CD4-positive, CD25-positive, alpha-beta regulatory T cell (primary cell): ENCODE measurements around the gene CNBD2. TPM values are rescaled to one million over a fixed set of nuclear protein-coding genes. Genes with fewer than 3 reads are reported as not detected.
"Not testable (repeated sequence)": the region's sequence is repeated elsewhere in the genome, so short reads cannot be mapped to it uniquely, and the experiment has no call there.

Experiments
- ATAC-seq, 2 donors: fragments of 150-1000 bp; cut with Tn5 transposase; one replicate each; pipeline ENCODE4 v1.10.0; 2021; ENCODE audit warnings: low read depth in 2 of 2, moderate number of reproducible peaks in 2 of 2, moderate library complexity in 1 of 2
- DNase-seq, 3 donors: peaks; one replicate each; pipeline versions ENCODE4 v3.0.0 to v3.0.0-alpha.2; 2012 to 2022; ENCODE audit warnings: mixed read lengths in 1 of 3
- H3K27ac ChIP-seq: one replicate; pipeline ENCODE4 v1.7.0; 2013; ENCODE audit warnings: mild to moderate bottlenecking, low read length; ENCODE audit not compliant: insufficient read depth, poor library complexity, severe bottlenecking
- H3K27me3 ChIP-seq: one replicate; pipeline ENCODE4 v1.7.0; 2013; ENCODE audit warnings: low read length; ENCODE audit not compliant: control insufficient read depth, insufficient read depth
- H3K36me3 ChIP-seq: one replicate; pipeline ENCODE4 v1.7.0; 2013; ENCODE audit warnings: mild to moderate bottlenecking, low read length, moderate library complexity; ENCODE audit not compliant: control insufficient read depth, insufficient read depth
- H3K4me1 ChIP-seq: 2 replicates; pipeline ENCODE4 v1.7.0; 2013; ENCODE audit warnings: mild to moderate bottlenecking, low read length; ENCODE audit not compliant: insufficient read depth, control insufficient read depth, poor library complexity, severe bottlenecking
- H3K4me3 ChIP-seq: one replicate; pipeline ENCODE4 v1.7.0; 2013; ENCODE audit warnings: low read depth, mild to moderate bottlenecking, low read length, moderate library complexity
- H3K9me3 ChIP-seq, 2 experiments: 1 replicate in 1 of 2; 2 replicates in 1 of 2; pipeline ENCODE4 v1.7.0; 2013; ENCODE audit warnings: low read length in 2 of 2, mild to moderate bottlenecking in 1 of 2, moderate library complexity in 1 of 2; ENCODE audit not compliant: control insufficient read depth in 2 of 2
- H3K27ac Mint-ChIP-seq, 3 donors: one replicate each; pipeline ENCODE4 v1.8.0; 2020 to 2022; ENCODE audit warnings: mild to moderate bottlenecking in 3 of 3, mixed read lengths in 3 of 3, moderate library complexity in 2 of 3
- H3K27me3 Mint-ChIP-seq: one replicate; pipeline ENCODE4 v1.8.0; 2022; ENCODE audit warnings: mild to moderate bottlenecking, mixed read lengths
- H3K36me3 Mint-ChIP-seq: one replicate; pipeline ENCODE4 v1.8.0; 2020; ENCODE audit warnings: mixed read lengths
- H3K4me1 Mint-ChIP-seq, 4 donors: one replicate each; pipeline ENCODE4 v1.8.0; 2020 to 2022; ENCODE audit warnings: mixed read lengths in 4 of 4, mild to moderate bottlenecking in 1 of 4
- H3K4me3 Mint-ChIP-seq, 4 donors: one replicate each; pipeline ENCODE4 v1.8.0; 2020 to 2022; ENCODE audit warnings: mild to moderate bottlenecking in 4 of 4, mixed read lengths in 4 of 4, moderate library complexity in 3 of 4
- H3K9me3 Mint-ChIP-seq, 7 donors: one replicate each; pipeline ENCODE4 v1.8.0; 2020 to 2022; ENCODE audit warnings: mixed read lengths in 7 of 7, mild to moderate bottlenecking in 3 of 7, moderate library complexity in 2 of 7
- polyA plus RNA-seq, 4 donors: library from polyadenylated mRNA; unstranded; fragments of 300-500 nt; fragmentation: Illumina TruSeq; gene quantifications; one replicate each; pipeline ENCODE4 v1.2.3, GENCODE V29; 2021
- total RNA-seq: library from RNA; stranded (reverse); gene quantifications from one replicate; pipeline ENCODE4 v1.2.3, GENCODE V29; 2022

Gene CNBD2
- total and polyA plus RNA-seq, 5 donors from 2014 or later = 8.5 to 24.8 (median 11.3) TPM

- DNase-seq (no peak), ATAC-seq (no peak)
- Mint-ChIP-seq H3K36me3 (peaks cover 24% of the 10 kb centered on the region), H3K27ac (peak overlapping the region; percentile 36 to 89 (median 44)), H3K4me3 (peak overlapping the region in 1 of 4 donors; percentile 36), H3K9me3 (no peaks in the 10 kb centered on the region), H3K4me1 (peaks cover 21 to 40% (median 30%) of the 10 kb centered on the region in 4 donors), H3K27me3 (no peaks in the 10 kb centered on the region)
- H3K4me3 ChIP-seq = no peak overlapping the region
- peaks cover 34% of the 10 kb centered on the region for H3K36me3 ChIP-seq
- H3K9me3 ChIP-seq = no peaks in the 10 kb centered on the region
- no peaks in the 10 kb centered on the region for H3K27me3 ChIP-seq
- H3K4me1 ChIP-seq = peaks cover 17% of the 10 kb centered on the region
- no peak overlapping the region for H3K27ac ChIP-seq
These were observed 20.5 kb upstream of the CNBD2 start for GRCh38 chr20:35947907-35948306.

GRCh38 chr20:35950093-35950492 is 18.3 kb upstream of the CNBD2 start:
- H3K4me3 Mint-ChIP-seq = no peak overlapping the region
- peaks cover 19% of the 10 kb centered on the region for H3K36me3 ChIP-seq
- H3K27me3 Mint-ChIP-seq = peaks cover 8% of the 10 kb centered on the region
- H3K27ac ChIP-seq = no peak overlapping the region
- no peak overlapping the region for H3K27ac Mint-ChIP-seq
- no peak overlapping the region for H3K4me3 ChIP-seq
- ATAC-seq (no peak), DNase-seq (no peak)
- peaks cover 21 to 50% (median 35%) of the 10 kb centered on the region in 4 donors for H3K4me1 Mint-ChIP-seq
- no peaks in the 10 kb centered on the region for H3K9me3 ChIP-seq
- H3K27me3 ChIP-seq = no peaks in the 10 kb centered on the region
- no peaks in the 10 kb centered on the region for H3K9me3 Mint-ChIP-seq
- H3K4me1 ChIP-seq = peaks cover 32% of the 10 kb centered on the region
- H3K36me3 Mint-ChIP-seq = peaks cover 18% of the 10 kb centered on the region

- H3K27ac Mint-ChIP-seq = peak overlapping the region in 2 of 3 donors; percentile 100
- not testable (repeated sequence) for ATAC-seq
These were observed 16.3 kb upstream of the CNBD2 start for GRCh38 chr20:35952080-35952479.

GRCh38 chr20:35952480-35953386 is 15.7 kb upstream of the CNBD2 start:
- no peaks in the 10 kb centered on the region for H3K27me3 ChIP-seq
- DNase-seq (peak in 2 of 3 donors; percentile 7 to 33), ATAC-seq (no peak)
- peak overlapping the region; percentile 96 for H3K4me3 ChIP-seq
- H3K36me3 ChIP-seq = peaks cover 8% of the 10 kb centered on the region
- Mint-ChIP-seq H3K9me3 (no peaks in the 10 kb centered on the region), H3K27me3 (peaks cover 8% of the 10 kb centered on the region), H3K4me3 (peak overlapping the region; percentile 91 to 99 (median 99)), H3K36me3 (peaks cover 9% of the 10 kb centered on the region), H3K4me1 (peaks cover 15 to 59% (median 34%) of the 10 kb centered on the region in 4 donors), H3K27ac (peak overlapping the region; percentile 99 to 100 (median 100))
- no peaks in the 10 kb centered on the region for H3K9me3 ChIP-seq
- peaks cover 36% of the 10 kb centered on the region for H3K4me1 ChIP-seq
- peak overlapping the region; percentile 99 for H3K27ac ChIP-seq

More at GRCh38 chr20:35952080-35952479, 16.3 kb upstream of the CNBD2 start:
- H3K27me3 Mint-ChIP-seq, H3K9me3 ChIP-seq, H3K9me3 Mint-ChIP-seq, DNase-seq, H3K27me3 ChIP-seq: not testable (repeated sequence)
- H3K4me3 Mint-ChIP-seq = peak overlapping the region; percentile 34 to 99 (median 91)
- H3K4me1 Mint-ChIP-seq = peaks cover 20 to 60% (median 37%) of the 10 kb centered on the region in 4 donors
- Histone ChIP-seq H3K36me3 (peaks cover 14% of the 10 kb centered on the region), H3K4me3 (peak overlapping the region; percentile 96), H3K27ac (peak overlapping the region; percentile 99), H3K4me1 (peaks cover 36% of the 10 kb centered on the region)
- peaks cover 15% of the 10 kb centered on the region for H3K36me3 Mint-ChIP-seq

- H3K27ac ChIP-seq = peak overlapping the region; percentile 99
- no peaks in the 10 kb centered on the region for H3K27me3 ChIP-seq
- peak overlapping the region; percentile 91 to 99 (median 99) for H3K4me3 Mint-ChIP-seq
- peaks cover 10 to 51% (median 26%) of the 10 kb centered on the region in 4 donors for H3K4me1 Mint-ChIP-seq
- H3K4me3 ChIP-seq = peak overlapping the region; percentile 96
- peaks cover 3% of the 10 kb centered on the region for H3K36me3 ChIP-seq
- H3K36me3 Mint-ChIP-seq = peaks cover 5% of the 10 kb centered on the region
- peak overlapping the region; percentile 99 to 100 (median 100) for H3K27ac Mint-ChIP-seq
- H3K9me3 Mint-ChIP-seq = no peaks in the 10 kb centered on the region
- peaks cover 8% of the 10 kb centered on the region for H3K27me3 Mint-ChIP-seq
- peak; percentile 66 to 85 (median 77) for DNase-seq
- H3K9me3 ChIP-seq = no peaks in the 10 kb centered on the region
- peaks cover 30% of the 10 kb centered on the region for H3K4me1 ChIP-seq
- ATAC-seq = peak; percentile 16 to 22
These were observed 14.8 kb upstream of the CNBD2 start for GRCh38 chr20:35953387-35954199.

- H3K4me3 Mint-ChIP-seq = peak within 1 kb of the TSS; percentile 91 to 99 (median 99)
These were observed 14.0 kb upstream of the CNBD2 start, which contains the start of gene SCAND1 for GRCh38 chr20:35954200-35954906. SCAND1 (minus strand) TSS chr20:35954502; CDS start chr20:35954284, 218 bp downstream.

GRCh38 chr20:35954907-35955251 is 13.5 kb upstream of the CNBD2 start:
- Histone ChIP-seq H3K36me3 (no peaks in the 10 kb centered on the region), H3K4me3 (peak overlapping the region; percentile 89), H3K4me1 (peaks cover 30% of the 10 kb centered on the region), H3K27me3 (no peaks in the 10 kb centered on the region), H3K27ac (peak overlapping the region; percentile 99), H3K9me3 (no peaks in the 10 kb centered on the region)
- no peaks in the 10 kb centered on the region for H3K36me3 Mint-ChIP-seq
- H3K27me3 Mint-ChIP-seq = peaks cover 8% of the 10 kb centered on the region
- peaks cover 0 to 2% (median 0%) of the 10 kb centered on the region in 7 donors for H3K9me3 Mint-ChIP-seq
- peaks cover 6 to 43% (median 20%) of the 10 kb centered on the region in 4 donors for H3K4me1 Mint-ChIP-seq
- no peak for ATAC-seq
- peak overlapping the region; percentile 99 to 100 (median 100) for H3K27ac Mint-ChIP-seq
- DNase-seq = peak; percentile 48 to 76 (median 69)
- H3K4me3 Mint-ChIP-seq = peak overlapping the region; percentile 91 to 99 (median 99)

More at GRCh38 chr20:35954200-35954906, 14.0 kb upstream of the CNBD2 start, which contains the start of gene SCAND1:
- Mint-ChIP-seq H3K36me3 (no peaks in the 10 kb centered on the region), H3K9me3 (peaks cover 0 to 2% (median 0%) of the 10 kb centered on the region in 7 donors), H3K4me1 (peaks cover 6 to 43% (median 20%) of the 10 kb centered on the region in 4 donors), H3K27me3 (peaks cover 8% of the 10 kb centered on the region), H3K27ac (peak within 1 kb of the TSS; percentile 99 to 100 (median 100))
- ATAC-seq = peak; percentile 87 to 89
- peak; percentile 95 to 99 (median 97) for DNase-seq
- Histone ChIP-seq H3K27ac (peak within 1 kb of the TSS; percentile 99), H3K4me1 (peaks cover 30% of the 10 kb centered on the region), H3K4me3 (peak within 1 kb of the TSS; percentile 96), H3K9me3 (no peaks in the 10 kb centered on the region), H3K36me3 (no peaks in the 10 kb centered on the region), H3K27me3 (no peaks in the 10 kb centered on the region)
